ENCODE results near the gene RAB11B.
"Not testable (repeated sequence)": the region's sequence is repeated elsewhere in the genome, so short reads cannot be mapped to it uniquely, and the experiment has no call there.

The RAB11B gene

DNA sequence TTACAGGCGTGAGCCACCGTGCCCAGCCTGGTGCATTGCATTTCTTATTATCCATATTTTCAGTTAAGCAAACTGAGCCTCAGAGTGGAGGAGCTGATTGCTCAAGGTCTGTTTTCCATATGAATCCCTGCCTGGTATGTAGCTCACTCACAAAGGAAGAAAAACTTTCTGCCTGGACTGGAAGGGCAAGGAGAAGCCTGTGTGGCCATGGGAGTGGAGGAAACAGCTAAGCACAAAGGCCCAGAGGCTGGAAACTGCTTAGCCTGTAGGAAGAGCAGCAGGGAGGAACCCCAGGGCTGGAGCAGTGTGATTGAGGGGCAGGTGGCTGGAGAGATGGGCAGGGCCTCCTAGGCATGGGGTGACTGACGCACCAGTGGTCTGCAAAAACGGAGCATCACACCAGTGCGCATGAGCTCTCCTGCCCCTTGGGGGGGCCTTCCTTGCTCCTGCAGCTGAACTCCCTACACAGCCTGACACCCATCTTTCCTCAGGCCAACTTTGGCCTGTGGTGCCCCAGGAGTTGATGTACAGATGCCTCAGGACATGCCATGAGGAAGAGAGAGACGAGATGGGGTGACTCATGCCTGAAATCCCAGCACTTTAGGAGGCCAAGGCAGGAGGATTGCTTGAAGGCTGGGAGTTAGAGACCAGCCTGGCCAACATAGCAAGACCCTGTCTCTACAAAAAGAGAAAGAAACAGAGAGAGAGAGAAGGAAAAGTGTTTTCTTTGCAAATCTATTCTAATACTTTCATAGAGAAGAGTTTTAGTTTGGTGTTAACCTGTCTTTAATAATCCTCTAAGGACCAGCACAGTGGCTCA lies 51.8 kb downstream of the RAB11B start:
- DNase-seq, result no peak

DNA sequence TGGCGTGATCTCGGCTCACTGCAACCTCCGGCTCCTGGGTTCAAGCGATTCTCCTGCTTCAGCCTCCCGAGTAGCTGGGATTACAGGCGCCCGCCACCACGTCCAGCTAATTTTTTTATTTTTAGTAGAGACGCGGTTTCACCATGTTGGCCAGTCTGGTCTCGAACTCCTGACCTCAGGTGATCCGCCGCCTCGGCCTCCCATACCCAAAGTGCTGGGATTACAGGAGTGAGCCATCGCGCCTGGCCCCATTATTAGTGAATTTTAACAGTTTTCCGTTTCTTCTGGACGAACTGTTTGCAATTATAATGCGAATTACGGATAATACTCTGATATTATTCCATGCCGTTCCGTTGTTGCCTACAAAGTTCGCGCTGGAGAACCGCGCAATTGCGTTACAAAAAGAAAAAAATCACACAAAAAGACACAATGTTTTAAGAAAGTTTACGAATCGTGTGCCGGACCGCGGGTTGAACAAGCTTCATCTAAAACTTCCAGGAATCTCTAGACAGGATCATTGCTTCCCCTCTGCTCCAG lies 54.0 kb downstream of the RAB11B start:
- not testable (repeated sequence) for DNase-seq

DNA sequence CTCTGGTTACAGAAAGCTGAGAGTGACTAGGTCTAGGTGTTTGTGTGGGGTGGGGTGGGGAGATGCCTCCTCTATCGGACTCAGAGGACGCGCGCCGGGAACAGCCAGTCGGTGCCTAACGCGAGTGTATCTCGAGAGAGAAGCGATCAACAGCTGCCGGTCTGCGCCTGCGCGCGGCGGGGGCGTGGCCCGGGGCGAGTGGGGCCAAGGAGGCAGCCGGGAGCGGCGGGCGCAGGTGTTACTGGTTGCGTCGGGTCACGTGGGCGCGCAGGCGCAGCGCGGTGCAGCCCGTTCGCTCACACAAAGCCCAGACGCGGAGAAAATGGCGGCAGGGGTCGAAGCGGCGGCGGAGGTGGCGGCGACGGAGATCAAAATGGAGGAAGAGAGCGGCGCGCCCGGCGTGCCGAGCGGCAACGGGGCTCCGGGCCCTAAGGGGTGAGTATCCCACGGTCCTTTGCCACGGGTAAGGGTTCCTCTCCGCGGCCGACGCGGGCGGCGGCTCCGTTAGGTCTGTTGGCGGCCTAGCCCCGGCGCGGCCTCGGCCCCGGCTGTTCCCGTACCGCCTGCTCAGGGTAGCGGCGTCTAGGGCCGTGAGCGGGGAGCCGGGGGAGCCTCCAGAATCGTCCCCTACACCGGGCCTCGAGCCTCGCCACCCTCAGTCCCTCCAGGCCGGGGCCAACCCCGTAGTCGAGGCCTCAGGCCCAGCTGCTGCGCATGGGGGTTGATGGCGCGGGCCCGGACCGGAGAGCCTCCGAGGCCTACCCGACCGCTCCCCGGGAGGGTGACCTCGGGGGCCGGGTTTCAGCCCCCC lies 54.7 kb downstream of the RAB11B start, which contains the start of gene HNRNPM:
HNRNPM (plus strand) TSS at position 299 of the 811 bp plus-strand sequence; CDS start at position 323, 24 bp downstream.
- DNase-seq, result peak; percentile 98

DNA sequence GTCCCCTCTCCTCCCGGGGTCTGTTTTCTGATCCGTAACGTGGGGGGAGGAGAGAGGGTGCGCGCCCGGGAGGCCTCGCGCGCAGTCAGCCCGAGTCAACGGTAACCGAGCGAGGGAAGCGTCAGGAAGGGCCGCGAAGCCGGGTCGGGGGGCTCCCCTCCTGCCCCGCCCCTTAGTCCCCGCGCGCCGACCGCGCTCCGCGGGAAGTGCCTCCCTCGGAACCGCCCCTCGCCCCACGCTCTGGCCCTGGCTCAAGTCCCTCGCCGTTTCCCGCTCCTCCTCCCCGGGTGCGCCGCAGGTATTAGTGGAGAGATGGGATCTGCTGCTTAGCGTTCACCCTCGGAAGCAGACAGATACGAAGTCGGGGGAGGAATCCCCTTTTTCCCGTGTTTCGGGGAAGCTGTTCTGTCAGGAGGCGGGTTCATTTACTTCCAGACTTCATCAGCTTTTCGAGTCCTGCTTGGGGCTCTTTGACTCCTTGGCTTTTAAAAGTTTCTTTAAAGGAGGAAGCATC lies 55.4 kb downstream of the RAB11B start:
- DNase-seq, result peak; percentile 51

DNA sequence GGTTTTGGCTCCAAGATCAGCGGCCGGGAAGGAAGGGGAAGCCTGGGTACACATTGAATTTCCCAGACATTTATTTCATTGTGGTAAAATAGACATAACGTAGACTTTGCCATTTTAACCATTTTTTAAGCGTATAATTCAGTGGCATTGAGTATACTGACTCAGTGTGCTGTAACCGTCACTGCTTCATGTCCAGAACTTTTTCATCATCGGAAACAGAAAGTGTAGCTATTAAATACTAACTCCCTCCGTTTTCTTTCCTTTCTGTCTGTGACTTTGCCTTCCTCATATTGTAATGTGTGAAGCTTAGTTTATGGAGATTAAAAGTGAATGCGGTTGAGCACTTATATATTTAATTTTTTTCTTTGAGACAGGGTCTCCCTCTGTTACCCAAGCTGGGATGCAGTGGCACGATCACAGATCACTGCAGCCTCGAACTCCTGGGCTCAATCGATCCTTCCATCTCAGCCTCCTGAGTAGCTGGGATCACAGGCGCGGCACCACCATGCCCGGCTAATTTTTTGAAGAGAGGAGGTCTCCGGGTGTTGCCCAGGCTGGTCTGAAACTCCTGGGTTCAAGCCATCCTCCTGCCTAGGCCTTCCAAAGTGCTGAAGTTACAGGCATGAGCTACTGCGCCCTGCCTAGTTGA lies 56.0 kb downstream of the RAB11B start:
- no peak for DNase-seq

DNA sequence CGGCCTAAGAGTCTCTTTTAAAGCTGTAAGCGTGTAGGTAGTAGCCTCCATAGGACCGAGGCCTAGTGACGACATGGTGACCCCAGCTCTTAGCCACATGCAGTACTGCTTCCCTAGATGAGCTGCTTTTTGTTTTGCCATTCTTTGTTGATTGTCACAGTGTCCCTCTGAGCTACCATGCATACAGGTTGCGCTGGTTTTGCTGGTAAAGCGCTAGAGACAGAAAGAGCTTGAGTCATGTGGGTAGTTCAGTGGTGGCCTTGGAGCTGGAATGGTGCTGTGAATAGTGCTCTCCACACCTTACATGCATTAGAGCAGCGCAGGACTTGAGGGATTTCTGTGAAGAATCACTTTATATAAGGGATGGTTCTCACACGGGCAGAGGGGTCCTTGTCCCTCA lies 59.7 kb downstream of the RAB11B start:
- DNase-seq, result no peak

DNA sequence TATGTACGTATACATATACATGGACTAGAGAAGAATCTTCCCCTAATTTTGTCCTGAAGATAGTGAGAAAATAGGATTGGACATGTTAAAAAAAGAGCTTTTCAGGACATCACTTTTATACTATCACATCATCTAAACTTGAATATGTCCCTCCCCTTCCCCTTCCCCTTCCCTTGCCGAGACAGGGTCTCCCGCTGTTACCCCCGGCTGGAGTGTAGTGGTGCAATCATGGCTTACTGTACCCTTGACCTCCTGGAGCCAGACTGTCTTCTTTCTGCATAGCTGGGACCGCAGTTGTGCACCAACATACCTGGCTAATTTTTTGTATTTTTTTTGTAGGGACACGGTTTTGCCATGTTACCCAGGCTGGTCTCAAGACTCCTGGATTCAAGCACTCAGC lies 61.2 kb downstream of the RAB11B start:
- no peak for DNase-seq

DNA sequence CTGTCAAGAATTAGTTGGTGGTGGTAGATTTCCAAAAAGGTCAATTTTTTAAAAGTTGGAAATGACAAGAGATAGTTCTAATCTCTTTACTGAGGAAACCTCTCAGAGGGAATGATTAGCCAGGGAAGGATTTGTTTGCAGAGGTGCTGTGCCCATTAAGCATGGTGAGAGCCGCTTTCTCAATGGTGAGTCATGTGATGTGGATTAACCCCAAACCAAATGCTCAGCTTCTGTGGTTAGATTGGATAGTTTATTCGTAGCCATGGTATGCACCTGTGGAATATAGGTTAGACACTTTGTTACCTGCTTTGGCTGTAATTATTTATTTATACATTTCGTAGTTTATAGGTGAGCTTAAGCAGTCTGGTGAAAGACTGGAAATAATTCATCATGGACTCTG lies 61.7 kb downstream of the RAB11B start:
- DNase-seq, result no peak

DNA sequence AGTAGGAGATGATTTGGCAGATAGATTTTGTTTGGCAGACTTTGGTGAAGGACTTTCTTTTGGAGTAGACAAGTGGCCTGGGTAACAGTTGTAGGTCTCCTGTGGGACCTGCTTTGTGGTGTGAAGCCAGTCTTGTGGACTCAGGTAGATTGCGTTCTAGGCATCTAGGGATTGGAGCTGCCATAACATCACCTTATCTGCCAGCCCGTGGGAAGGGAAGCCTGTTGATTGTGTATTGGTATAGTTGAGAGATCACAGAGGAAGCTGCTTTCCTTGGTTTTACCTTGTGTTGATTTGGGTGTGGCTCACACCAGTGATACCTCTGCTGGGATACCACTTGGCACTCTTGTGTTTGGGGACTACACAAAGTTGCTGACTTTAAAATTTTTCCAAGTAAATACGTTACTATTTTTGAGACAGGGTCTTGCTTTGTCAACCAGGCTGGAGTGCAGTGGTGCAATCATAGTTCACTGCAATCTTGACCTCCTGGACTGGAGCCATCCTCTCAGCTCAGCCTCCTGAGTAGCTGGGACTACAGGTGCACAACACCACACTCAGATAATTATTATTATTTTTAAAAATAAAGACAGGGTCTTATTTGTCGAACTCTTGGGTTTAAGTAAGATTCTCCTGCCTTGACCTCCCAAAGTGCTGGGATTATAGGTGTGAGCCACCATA lies 62.4 kb downstream of the RAB11B start:
- no peak for DNase-seq

DNA sequence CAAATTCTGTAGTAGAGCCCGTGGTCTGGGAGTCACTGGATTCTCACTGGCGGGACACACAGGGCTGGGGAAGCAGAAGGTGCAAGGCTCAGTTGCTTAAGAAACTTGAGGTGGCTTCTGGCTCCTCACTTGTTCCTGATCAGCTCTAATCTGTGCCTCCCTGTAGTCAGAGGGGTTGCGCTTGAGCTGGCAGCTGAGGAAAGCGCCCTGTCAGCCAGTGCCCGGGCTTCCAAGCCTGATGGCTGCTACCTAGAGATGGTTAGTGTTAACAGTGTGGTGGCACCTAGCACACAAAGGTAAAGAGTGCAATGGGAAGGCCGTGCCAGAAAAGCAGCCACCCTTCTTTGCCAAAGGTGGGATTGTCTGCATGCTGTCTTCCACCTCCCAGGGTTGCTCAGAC lies 63.5 kb downstream of the RAB11B start:
- DNase-seq, result no peak

Data from hematopoietic multipotent progenitor cell treated with erythropoietin and hydrocortisone succinate and interleukin-3 and kit ligand, for 8 days (in vitro differentiated cells).